CD4-positive, alpha-beta T cell treated with Interleukin-15 for 1 hour (primary cell): ENCODE data around the gene CAPRIN2.

ENCODE experiments used
- DNase-seq: peaks from one replicate; pipeline ENCODE4 v3.0.0-alpha.2; 2020

Gene CAPRIN2

GRCh38 chr12:30698346-30698745 lies 56.4 kb downstream of the CAPRIN2 start:
- no peak for DNase-seq

- DNase-seq = no peak
Measured at GRCh38 chr12:30696943-30697342, 57.8 kb downstream of the CAPRIN2 start.

- no peak for DNase-seq
Measured at GRCh38 chr12:30696486-30696885, 58.3 kb downstream of the CAPRIN2 start.

- DNase-seq = no peak
Measured at GRCh38 chr12:30696103-30696408, 58.7 kb downstream of the CAPRIN2 start.

GRCh38 chr12:30695199-30696102 lies 59.3 kb downstream of the CAPRIN2 start, which contains the start of gene IPO8:
TSS of gene IPO8 (minus strand) at chr12:30695869. CDS start at chr12:30695647, 222 bp downstream.
- peak; percentile 89 for DNase-seq

- no peak for DNase-seq
Measured at GRCh38 chr12:30694412-30695198, 60.1 kb downstream of the CAPRIN2 start.

GRCh38 chr12:30692470-30692869 lies 62.3 kb downstream of the CAPRIN2 start:
- DNase-seq = no peak

- no peak for DNase-seq
Measured at GRCh38 chr12:30691122-30691879, 63.5 kb downstream of the CAPRIN2 start.

- DNase-seq = no peak
Measured at GRCh38 chr12:30687265-30687986, 67.3 kb downstream of the CAPRIN2 start.

- DNase-seq = no peak
Measured at GRCh38 chr12:30679241-30679640, 75.5 kb downstream of the CAPRIN2 start.

- no peak for DNase-seq
Measured at GRCh38 chr12:30678221-30678620, 76.5 kb downstream of the CAPRIN2 start.

- DNase-seq = no peak
Measured at GRCh38 chr12:30661210-30661609, 93.5 kb downstream of the CAPRIN2 start.
